Activated CD4-positive, alpha-beta T cell treated with anti-CD3 and anti-CD28 coated beads for 1 hour (primary cell): ENCODE measurements around the gene KDM4B.

Experiments used
- DNase-seq: peaks from one replicate; pipeline ENCODE4 v3.0.0-alpha.2; 2020

KDM4B gene

DNA sequence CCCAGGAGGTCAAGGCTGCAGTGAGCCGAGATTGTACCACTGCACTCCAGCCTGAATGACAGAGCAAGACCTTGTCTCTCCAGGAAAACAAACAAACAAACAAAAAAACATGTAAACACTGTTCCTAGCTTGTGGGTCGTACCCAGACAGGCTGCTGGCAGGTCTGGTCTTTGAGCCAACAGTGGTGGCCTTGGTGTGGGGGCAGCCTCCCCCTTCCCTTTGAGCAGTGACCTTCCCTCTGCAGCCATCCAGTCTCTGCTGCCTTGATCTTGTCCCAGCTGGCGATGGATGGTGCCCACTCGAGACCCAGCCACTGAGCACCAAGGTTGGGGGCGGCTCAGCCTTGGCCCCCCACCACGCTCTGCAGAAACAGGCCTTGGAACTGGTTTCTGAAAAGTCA, 143.3 kb downstream of the KDM4B start:
- no peak for DNase-seq

- no peak for DNase-seq
Measured at GRCh38 chr19:5112681-5113575, 144.0 kb downstream of the KDM4B start.

DNA sequence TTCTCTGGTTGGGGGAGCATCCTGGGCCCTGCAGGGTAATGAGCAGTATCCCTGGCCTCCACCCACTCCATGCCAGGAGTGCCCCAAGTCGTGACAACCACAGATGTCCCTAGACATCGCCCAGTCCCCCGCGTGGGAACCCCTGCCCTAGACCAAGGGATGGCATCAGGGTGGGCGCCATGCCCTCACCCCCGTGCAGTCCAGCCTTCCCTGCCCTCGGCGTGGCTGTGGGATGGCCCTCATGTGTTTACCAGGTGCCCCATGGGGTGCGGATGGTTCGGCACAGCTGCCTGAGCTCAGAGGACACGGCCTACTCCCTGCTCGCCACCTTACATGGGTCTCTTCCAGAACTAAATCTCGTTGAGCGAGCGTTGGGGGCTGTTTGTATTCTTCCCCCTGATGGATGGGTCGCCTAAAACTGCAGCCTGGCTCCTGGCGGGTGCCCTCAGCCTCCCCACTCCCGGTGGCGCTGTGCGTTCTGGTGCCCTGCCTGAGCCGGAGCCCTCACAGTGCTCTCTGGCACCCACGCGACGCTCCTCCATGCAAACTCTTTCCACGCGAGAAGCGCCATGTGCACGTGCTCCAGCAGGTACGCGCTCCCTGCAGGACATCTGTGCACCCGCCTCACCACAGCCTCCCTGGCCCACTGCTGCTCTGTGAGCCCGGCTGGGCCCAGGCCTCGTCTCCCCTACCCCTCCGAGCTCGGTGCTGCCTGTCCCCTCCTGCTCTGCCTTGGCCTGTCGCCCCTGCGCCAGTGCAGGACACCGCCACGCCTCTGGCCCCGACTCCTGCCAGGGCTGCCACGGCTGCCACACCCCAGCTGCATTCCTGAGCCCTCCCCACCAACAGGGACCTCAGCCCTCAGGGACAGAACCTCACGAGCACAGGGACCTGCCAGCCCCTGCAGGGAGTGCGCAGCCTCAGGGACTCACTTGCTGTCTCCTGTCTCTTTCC, 145.0 kb downstream of the KDM4B start:
- DNase-seq: no peak

- DNase-seq: no peak
Measured at GRCh38 chr19:5114727-5115126, 145.8 kb downstream of the KDM4B start.

DNA sequence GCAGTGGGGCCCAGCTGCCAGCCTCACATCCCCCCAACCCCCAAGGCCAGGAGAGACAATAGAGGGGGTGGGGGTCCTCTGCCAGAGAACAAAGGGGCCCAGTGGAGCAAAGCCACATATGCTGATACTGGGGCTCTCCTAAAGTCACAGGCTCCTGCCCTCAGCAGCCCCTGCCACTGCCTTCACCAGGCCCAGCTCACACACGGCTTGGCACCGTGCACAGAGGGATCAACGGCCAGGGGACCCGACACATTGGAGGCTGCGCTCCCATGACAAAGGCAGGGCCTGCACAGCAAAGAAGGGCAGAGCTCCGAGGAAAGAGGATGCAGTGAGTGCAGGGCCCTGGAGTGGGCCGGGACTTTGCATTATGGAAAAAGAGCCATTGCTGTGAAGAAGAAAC, 146.4 kb downstream of the KDM4B start:
- DNase-seq: no peak

- DNase-seq: no peak
Measured at GRCh38 chr19:5115771-5116202, 146.9 kb downstream of the KDM4B start.

DNA sequence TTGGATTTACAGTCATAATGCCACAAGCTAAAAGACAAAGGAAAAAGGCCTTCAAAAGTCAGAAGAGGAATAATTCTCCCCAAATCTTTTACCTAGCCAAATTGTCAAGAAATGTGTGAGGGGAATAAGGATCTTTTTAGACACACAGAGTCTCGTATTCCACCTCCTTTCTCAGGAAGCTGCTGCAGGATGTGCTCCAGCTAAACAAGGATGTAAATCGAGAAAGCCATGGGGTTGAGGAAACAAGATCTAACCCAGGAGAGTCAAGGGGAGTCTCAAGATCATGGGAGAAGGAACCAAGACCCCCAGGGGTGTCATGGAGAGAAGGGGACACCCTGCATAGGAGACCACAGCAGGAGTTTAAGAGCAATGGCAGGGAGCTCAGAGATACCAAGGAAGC, 147.4 kb downstream of the KDM4B start:
- no peak for DNase-seq

GRCh38 chr19:5117421-5117820, 148.5 kb downstream of the KDM4B start:
- DNase-seq: no peak

DNA sequence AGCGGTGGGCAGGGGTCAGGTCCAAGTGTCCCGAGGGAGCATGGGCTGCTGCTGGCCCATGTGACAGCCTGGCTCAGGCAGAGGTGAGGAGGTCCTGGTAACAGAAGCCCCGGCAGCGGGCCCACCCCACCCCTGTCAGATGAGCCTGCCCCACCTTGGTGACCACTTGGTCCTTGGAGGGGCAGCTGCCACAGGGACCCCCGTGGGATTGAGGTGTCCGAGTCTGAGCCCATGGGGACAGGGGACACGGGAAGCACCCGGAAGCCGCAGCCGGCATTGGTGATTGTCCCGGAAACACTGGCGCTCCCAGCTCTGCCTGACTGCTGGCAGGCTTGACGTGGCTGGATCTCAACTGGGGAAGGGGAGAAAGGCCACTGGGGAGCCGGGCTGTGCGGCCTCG, 149.1 kb downstream of the KDM4B start:
- DNase-seq: no peak

GRCh38 chr19:5119297-5119998, 150.5 kb downstream of the KDM4B start:
- DNase-seq: no peak

DNA sequence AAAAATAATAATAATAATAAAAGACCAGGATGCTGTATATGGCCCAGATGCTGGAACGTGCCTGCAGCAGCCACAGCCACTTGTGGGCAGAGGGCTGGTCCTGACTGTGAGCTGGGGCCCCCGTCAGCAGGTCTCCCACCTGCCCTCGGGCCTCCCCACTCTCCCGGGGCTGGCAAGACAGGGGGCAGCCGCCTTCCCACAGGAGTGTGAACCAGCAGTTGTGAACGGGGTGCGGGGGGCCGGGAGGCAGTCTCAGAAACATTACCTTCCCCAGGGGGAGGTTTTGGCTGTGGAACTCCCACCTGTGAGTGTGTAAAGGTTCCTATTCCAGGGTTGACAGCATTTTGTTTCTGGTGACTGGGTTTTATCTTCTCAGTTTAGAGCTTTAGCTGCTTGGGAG, 151.4 kb downstream of the KDM4B start:
- no peak for DNase-seq

GRCh38 chr19:5120833-5121232, 151.9 kb downstream of the KDM4B start:
- DNase-seq: no peak

GRCh38 chr19:5121266-5122120, 152.6 kb downstream of the KDM4B start:
- DNase-seq: no peak

DNA sequence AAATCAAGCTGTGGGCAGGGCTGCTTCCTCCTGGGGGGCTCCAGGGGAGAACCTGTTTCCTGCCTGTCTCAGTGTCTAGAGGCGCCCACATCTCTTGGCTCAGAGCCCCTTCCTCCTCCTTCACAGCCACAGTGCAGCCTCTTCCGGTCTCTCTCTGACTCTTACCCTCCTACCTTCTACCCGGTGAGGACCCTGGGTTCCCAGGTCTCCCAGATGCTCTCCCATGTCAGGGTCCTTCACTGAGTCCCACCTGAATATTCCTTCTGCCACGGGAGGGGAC, 153.1 kb downstream of the KDM4B start:
- DNase-seq: no peak

- DNase-seq: no peak
Measured at GRCh38 chr19:5122671-5123409, 153.9 kb downstream of the KDM4B start.

DNA sequence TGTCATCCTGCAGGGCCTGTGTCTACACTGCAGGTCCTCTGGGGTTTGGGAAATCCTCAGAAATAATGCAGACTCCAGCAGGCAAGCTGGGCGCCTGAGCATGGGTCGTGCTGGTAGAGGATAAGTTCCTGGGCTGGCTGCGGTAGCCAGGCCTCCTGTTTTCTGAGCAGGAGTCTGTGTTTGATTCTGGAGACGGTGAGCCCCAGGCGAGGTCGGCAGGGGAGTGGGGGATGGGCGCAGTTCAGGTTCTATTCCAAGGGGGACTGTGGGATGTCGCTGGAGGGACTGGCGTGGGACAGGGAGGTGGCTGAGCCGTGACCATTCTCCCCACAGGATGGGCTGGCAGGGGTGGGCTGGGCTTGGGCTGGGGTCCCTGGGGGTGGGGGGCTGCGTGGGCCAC, 154.7 kb downstream of the KDM4B start:
- no peak for DNase-seq

- DNase-seq: no peak
Measured at GRCh38 chr19:5124111-5124855, 155.4 kb downstream of the KDM4B start.

- no peak for DNase-seq
Measured at GRCh38 chr19:5125376-5125775, 156.5 kb downstream of the KDM4B start.

GRCh38 chr19:5125797-5126497, 157.0 kb downstream of the KDM4B start:
- DNase-seq: no peak
